HG02798 (cell line): ENCODE results near the gene CMTM4.
"Not testable (repeated sequence)": the region's sequence is repeated elsewhere in the genome, so short reads cannot be mapped to it uniquely, and the experiment has no call there.

Experiments used
- ATAC-seq: cut with Tn5 transposase; IDR thresholded peaks from one replicate; pipeline ENCODE4 v1.9.1; 2021; ENCODE audit warnings: mild to moderate bottlenecking; ENCODE audit not compliant: unreplicated experiment, poor library complexity

CMTM4 gene

DNA sequence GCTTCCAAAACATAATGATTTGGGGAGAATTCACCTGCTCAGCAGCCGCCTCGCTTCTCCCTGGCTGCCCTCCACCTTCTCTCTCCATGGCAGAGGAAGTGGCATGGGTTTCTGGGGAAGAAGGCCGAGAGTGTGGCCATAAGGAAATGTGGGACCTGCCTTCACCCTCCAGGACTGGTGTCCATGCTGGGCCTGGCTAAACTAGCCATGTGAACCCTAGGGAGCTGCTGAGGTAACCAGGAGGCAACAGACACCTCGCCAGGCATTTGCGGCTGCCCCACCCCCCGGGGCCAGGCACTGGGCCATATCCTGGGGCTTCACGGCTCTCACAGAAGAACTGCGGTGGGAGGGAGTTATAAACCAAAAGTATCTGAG, 9.9 kb upstream of the CMTM4 start:
- ATAC-seq: no peak

DNA sequence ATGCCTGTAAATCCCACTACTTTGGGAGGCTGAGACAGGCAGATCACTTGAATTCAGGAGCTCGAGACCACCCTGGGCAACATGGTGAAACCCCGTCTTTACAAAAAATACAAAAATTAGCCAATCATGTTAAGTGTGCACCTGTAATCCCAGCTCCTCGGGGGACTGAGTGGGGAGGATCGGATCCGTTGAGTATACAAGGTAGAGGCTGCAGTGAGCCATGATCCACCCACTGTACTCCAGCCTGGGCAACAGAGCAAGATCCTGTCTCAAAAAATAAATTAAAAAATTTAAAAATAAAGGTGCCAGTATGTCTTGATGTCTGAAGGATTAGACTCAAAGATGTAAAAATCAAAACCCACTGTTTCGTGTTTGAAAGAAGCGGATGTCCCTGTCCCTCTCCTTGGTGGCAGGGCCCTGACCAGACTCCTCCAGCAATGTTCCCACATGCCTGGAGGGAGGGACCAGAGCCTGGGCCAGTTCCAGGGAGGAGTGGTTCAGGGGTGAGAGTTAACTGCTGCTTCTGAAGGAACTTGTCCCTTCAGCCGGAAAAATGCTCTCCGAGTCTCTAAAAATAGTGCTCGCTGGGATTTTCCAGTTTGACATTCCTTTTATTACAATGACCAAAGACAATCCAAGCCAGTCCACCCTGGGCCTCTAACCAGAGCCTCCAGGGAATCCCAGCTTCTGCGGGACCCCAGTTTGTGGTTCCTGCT, 9.4 kb upstream of the CMTM4 start:
- no peak for ATAC-seq

DNA sequence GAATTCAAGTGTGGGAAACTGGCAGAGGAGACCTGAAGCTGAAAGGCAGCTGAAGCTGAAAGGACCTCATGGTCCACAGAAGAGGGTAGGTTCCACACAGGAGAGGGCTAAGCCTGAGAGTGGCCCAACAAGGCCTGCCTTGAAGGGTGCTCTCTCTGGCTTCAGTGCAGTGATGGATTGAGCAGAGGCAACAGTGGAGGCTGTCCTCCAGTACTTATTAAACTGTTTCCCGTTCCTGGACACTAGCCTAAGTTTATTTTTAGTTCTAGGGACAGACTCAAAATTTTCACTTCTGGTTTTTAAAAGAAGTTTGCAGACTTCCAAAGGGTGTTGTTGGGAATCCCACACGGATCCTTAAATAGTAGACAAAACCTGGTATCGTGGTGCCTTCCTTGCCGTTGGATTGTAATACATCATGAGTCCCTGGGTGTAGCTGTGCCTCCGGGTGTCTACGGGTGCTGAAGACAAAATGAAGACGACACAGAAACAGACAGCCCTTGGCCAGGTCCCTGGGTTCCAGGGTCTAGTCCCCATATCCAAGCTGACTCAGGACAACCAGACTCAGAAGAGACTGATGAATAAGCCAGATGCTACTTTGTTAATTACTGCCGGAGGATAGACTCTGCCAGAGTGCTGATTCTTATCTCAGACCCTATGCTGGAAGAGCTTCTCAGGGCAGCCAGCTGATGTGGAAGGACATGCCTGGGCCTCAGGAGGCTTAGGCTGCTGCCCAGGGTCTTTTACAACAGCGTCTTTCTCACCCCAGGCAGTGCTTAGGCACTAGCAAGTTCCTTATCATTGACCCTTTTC, 7.1 kb upstream of the CMTM4 start:
- no peak for ATAC-seq

DNA sequence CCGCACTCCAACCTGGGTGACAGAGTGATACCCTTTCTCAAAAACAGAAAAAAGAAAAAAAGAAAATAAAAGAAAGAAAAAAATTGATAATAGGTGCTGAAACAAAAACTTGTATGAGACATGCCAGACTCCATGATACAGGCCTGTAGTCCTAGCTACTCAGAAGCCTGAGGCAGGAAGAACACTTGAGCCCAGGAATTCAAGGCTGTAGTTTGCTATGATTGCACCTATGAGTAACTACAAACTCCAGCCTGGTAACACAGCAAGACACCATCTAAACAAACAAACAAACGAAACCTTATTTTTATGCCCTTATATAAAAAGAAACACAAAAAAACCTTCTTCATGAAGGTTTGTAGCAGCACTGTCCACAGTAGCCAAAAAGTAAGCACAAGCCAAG, 5.0 kb upstream of the CMTM4 start:
- ATAC-seq: no peak

DNA sequence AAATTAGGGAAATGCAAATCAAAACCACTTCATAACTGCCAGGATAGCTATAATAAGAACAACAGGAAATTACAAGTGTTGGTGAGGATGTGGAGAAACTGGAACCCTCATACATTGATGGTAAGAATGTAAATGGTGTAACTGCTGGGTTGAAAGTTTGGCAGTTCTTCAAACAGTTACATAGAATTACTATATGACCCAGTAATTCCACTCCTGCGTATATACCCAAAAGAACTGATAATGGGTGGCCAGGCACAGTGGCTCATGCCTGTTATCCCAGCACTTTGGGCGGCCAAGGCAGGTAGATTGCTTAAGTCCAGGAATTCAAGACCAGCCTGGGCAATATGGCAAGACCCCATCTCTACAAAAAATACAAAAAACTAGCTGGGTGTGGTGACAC, 4.5 kb upstream of the CMTM4 start:
- no peak for ATAC-seq

DNA sequence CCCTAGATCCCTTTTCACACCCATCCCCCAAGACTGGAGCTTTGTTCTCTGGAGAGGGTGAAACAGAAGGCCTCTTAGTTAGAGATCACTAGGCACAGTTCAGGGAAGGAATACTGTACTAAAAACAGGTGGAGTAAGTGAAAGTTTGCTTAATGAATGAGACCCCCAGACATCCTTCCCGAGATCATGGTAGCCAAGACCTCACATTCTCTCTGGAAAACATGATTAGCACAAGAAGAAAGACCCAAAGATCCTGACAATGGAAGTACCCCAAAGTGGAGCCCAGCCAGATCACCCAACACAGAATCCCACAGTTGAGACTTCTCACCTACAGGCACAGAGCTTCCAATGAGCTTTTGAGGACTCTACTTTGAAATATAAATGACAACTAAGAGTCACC, 3.4 kb upstream of the CMTM4 start:
- ATAC-seq: no peak

DNA sequence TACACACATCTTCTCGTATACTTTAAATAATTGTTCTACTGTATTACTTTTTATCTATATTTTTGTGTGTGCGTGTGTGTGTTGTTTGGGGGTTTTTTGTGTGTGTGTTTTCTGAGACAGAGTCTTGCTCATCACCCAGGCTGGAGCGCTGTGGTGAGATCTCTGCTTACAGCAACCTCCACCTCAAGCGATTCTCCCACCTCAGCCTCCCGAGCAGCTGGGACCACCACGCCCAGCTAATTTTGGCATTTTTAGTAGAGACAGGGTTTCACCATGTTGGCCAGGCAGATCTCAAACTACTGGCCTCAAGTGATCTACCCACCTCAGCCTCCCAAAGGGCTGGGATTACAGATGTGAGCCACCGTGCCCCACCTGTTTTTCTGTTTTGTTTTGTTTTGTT, 1.5 kb upstream of the CMTM4 start:
- ATAC-seq: no peak

DNA sequence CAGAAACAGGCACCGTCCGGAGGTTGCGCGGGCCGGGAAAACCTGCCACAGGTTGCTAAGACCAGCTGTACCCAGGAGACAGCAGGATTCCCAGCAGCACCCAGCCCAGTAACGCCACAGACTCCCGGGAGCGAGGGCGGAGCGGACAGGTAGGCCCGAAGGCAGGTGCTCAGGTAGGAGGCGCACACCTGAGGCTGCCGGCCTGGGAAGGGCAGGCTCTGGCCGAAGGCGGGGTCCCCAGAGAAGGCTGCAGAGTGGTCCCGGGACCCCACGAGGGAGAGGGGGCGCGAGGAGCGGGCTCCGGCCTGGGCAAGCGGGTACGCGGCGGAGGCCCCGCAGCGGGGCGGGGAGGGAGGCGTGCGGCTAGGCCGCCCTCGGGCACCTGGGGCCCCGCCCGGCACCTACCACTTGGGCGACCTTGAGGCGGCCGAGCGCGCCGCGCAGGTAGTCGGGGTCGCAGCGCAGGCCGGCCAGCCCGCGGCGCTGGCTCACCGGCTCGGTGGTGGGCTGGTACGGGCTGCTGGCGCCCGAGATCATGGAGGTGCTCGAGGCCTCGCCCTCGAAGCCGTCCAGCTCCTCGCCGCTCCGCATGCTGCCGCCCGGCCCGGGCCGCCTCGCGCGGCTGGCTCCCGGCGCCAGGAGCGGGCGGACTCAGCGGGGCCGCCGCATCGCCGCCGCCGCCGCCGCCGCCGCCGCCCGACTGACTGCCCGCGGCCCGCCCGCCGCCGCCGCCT, 441 bp downstream of the CMTM4 start:
- peak; percentile 46 for ATAC-seq

DNA sequence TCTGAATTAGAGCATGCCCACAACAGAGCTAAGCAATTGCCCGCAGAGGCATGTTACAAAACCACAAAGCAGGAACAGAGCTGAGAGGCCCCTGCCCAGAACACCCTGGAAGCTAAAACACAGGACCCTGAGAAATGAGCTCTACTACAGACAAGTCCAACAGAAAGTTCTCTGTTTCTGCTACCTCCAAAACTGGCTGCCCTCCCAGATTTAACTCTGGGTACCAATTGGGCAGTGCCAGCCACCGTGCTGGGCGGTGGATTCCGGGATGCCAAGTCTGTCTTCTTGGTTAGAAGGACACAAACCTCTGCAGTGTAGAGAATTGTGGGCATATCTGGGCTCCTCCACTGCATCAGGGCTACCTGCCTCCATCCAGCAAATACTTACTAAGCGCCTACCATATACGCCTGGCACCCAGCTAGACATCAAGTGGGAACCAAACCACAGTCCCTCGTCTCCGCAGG, 1.0 kb downstream of the CMTM4 start:
- no peak for ATAC-seq

DNA sequence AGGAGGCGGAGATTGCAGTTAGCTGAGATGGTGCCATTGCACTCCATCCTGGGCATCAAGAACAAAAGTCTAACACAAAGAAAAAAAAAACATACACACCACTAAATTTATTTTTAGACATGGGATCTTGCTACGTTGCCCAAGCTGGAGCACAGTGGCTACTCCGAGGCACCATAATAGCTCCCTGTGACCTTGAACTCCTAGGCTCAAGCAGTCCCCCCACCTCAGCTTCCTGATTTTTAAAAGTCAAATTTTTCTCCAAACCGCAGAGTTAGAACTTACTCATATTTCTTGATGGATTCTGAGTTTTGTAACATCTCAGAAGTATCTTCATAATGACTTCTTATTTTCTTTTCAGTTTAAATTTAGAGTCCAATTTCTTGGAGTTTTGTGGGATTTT, 3.4 kb downstream of the CMTM4 start:
- ATAC-seq: no peak

DNA sequence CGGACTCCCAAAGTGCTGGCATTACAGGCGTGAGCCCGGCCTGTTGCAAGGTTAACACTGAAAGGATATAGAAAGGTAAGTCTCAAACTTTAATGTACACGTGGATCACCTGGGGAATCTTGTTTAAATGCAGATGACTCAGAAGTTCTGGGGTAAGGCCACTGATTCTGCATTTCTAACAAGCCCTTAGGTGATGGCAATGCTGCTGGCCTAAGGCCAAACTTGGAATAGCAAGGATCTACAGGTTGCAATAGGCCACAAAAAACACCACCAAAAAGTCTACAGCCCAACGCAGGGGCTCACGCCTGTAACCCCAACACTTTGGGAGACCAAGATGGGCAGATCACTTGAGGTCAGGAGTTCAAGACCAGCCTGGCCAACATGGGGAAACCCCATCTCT, 4.2 kb downstream of the CMTM4 start:
- no peak for ATAC-seq

DNA sequence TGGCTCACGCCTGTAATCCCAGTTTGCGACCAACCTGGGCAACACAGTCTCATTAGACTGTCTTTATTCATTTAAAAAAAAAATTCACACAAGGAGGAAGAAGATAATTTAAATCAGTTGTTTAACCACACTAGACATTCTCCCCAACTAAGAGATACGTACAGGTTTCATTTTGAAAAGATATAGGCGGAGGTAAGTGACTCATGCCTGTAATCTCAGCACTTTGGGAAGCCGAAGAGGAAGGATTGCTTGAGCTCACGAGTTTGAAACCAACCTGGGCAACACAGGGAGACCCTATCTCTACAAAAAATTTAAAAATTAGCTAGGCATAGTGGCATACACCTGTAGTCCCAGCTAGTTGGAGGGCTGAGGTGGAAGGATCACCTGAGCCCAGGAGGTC, 5.3 kb downstream of the CMTM4 start:
- no peak for ATAC-seq

DNA sequence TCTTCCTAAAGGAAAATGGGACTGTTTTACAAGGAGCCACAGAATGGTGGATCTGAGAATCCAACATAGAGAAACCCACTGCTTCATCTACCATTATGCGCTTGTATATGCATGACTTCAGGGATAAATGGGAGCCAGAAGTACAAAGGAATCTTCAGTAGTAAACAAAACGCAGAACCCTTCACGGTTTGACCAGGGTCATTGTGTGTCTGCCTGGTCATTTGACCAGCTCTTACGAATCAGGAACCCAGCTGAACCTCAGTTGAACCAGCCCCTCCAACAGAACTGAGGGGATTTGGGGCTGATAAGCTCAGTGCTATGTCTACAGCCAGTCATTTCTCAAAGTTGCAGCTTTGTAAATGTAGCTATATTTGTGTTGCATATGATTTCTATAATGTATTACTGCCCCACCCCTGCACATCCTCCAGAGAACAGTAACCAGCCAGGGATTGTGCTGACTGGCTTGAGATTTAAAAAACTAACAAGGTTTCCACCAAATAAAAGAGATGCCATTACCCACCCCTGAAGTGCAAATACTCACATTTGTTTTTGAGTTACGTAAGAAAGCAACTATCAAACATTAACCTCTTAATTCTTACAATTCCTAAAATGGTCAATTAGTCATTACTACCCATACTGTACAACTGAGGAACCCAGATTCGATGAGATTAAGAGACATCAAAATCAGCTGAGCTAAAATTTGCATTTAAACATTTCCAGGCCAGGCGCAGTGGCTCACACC, 6.3 kb downstream of the CMTM4 start:
- ATAC-seq: no peak

DNA sequence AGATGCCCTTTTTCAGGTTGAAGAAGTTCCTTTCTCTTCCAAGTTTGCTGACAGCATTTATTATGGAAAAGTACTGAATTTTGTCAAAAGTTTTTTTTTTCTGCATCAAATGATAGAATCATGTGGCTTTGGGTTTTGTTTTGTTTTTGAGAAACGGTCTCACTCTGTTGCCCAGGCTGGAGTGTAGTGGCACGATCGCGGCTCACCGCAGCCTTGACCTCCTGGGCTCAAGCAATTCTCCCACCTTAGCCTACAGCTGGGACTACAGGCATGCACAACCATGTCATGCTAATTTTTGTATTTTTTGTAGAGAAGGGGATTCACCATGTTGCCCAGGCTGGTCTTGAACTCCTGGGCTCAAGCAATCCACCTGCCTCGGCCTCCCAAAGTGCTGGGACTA, 7.3 kb downstream of the CMTM4 start:
- no peak for ATAC-seq

DNA sequence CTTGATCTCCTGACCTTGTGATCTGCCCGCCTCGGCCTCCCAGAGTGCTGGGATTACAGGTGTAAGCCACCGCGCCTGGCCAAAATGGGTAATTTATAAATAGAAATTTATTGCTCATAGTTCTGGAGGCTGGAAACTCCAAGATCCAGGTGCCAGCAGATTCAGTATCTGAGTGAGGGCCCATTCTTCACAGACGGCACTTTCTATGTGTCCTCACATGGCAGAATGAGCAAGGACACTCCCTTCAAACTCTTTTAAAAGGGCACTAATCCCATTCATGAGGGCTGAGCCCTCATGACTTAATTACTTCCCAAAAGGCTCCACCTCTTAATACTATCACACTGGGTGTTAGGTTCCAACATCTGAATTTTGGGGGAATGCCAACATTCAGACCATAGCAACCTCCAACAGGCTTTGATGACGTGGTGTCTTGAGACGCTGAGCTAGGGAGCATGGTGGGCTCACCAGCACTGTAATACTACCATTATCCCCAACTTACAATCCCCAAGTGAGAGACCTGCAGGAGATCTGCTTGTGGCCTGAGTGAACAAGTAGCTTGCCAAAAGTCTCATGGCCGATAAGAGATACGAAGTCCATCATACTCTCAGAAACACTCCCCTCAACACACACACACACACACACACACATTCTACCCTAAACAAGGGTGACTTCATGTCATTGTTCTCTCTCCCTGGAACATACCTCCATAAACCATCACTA, 8.5 kb downstream of the CMTM4 start:
- ATAC-seq: no peak

DNA sequence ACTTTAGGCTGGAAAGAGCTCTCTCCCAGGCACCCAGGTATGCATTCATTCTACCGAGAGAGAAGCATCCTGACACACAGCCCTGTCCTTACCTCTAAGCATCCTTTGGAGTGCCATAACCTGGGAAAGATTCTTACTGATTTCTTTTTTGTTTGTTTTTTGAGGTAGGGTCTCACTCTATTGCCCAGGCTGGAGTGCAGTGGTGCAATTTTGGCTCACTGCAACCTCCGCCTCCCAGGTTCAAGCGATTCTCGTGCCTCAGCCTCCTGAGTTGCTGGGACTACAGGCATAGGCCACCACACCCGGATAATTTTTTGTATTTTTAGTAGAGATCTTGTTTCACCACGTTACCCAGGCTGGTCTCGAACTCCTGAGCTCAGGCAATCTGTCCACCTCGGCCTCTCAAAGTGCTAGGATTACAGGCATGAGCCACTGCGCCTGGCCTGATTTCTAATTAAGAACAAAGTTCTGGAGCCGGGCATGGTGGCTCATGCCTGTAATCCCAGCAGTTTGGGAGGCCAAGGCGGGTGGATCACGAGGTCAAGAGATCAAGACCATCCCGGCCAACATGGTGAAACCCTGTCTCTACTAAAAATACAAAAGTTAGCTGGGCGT, 10.9 kb downstream of the CMTM4 start:
- ATAC-seq: not testable (repeated sequence)

DNA sequence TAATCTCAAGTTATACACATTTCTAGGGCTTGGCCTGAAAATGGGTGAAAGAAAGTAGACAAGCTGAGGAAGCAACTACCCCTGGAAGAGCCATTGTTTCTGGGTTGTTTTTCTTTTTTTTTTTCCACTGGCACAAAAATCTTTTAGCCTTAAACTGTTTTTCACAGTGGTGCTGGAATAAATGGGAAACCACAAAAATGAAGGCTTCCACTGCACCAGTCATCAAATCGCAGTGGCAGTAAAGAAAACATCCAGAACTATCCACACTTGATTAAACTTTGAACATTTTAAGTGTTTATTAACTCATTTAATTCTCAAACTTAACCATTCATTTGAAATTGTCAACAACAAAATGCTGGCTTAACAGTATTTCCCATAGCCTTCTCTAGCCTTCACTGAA, 14.3 kb downstream of the CMTM4 start:
- no peak for ATAC-seq

DNA sequence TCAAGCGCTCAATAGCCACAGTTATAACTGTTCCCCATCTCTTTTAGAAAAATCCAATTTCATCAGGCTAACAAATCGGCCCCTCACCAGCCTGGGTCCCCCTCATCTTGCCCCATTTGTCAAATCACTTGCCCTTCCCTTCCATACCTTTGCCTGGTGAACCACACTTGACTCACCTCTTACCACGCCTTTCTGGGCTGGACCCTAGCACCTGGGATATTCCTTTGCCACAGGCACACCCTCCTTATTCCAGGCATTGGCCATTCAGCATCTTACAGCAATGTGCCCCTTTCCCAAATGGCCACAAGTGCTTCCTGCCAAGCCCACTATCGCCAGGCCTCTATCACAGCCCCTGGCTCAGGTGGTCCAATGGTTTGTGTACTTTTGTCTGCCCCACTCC, 14.9 kb downstream of the CMTM4 start:
- no peak for ATAC-seq

DNA sequence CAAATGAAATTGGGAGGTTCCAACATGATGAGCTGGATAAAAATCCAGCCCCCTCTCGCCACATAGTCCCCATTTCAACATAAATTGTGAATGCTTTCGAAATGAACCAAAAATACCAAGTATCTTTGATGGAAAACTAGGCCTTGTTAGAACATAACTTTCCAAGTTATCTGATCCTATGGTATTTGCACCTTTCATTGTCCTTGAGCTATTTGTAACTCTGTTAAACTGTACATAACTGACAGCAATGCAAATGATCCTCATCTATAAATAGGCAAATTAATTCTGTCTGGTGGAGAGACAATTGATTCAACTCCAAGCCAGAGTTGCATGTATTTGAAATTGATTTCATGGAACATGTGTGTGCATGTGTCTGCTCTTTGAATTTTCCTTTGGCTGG, 18.2 kb downstream of the CMTM4 start:
- ATAC-seq: no peak

DNA sequence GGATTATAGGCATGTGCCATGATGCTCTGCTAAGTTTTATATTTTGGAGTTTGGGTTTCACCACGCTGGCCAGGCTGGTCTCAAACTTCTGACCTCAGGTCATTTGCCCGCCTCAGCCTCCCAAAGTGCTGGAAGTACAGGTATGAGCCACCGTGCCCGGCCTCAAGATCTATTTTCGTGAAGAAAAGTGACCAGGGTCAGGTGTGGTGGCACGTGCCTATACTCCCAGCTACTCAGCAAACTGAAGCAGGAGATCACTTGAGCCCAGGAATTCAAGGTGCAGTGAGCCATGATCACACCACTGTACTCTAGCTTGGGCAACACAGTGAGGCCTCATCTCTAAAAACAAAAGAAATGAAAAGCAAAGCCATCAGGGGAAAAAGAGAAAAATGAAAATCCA, 18.7 kb downstream of the CMTM4 start:
- no peak for ATAC-seq
